NB4 (cell line): ENCODE measurements around the gene MAST4.

ENCODE experiments used
- DNase-seq: peaks from one replicate; pipeline ENCODE4 v3.0.0; 2010; ENCODE audit warnings: low read depth
- H3K4me3 ChIP-seq: one replicate; pipeline ENCODE4 v1.5.1; 2011; ENCODE audit warnings: mild to moderate bottlenecking, low read depth, low read length, moderate library complexity
- MYC ChIP-seq: IDR thresholded peaks from 2 replicates; pipeline ENCODE4 v1.6.1; 2011; ENCODE audit warnings: low read depth, low read length
- POLR2A ChIP-seq: IDR thresholded peaks from 2 replicates; pipeline ENCODE4 v1.6.1; 2011; ENCODE audit warnings: mild to moderate bottlenecking; ENCODE audit not compliant: insufficient read length; ENCODE audit errors: extremely low read depth
- TF ChIP-seq, protein P1 (sequence below): IDR thresholded peaks from one replicate; pipeline ENCODE4 v1.5.1; 2012; ENCODE audit warnings: low read depth, low read length
- TF ChIP-seq, protein P2 (sequence below): IDR thresholded peaks from 2 replicates; pipeline ENCODE4 v1.6.1; 2011; ENCODE audit warnings: low read depth, low read length

MAST4 gene

DNA sequence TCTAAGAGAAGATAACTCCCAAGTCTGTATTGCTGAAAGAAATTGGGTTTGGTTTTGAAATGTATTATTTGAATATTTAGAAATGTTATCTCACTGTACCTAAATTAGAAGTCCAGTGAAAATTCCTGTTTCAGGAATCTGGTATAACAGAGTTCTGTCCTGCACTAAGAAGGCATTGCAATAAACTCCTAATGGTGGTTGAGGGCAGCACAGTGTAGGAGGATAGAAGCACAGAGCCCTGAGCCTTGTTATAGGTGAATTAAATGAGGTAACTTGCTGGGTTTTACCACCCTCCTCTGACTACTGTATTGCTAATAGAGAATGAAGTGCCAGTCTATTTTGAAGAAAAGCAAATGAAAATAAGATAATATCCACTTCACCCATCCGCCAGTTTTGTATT lies 457.0 kb downstream of the MAST4 start:
- TF ChIP-seq, protein P1, sequence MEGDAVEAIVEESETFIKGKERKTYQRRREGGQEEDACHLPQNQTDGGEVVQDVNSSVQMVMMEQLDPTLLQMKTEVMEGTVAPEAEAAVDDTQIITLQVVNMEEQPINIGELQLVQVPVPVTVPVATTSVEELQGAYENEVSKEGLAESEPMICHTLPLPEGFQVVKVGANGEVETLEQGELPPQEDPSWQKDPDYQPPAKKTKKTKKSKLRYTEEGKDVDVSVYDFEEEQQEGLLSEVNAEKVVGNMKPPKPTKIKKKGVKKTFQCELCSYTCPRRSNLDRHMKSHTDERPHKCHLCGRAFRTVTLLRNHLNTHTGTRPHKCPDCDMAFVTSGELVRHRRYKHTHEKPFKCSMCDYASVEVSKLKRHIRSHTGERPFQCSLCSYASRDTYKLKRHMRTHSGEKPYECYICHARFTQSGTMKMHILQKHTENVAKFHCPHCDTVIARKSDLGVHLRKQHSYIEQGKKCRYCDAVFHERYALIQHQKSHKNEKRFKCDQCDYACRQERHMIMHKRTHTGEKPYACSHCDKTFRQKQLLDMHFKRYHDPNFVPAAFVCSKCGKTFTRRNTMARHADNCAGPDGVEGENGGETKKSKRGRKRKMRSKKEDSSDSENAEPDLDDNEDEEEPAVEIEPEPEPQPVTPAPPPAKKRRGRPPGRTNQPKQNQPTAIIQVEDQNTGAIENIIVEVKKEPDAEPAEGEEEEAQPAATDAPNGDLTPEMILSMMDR: no peak
- TF ChIP-seq MYC (no peak), POLR2A (no peak)
- TF ChIP-seq, protein P2, sequence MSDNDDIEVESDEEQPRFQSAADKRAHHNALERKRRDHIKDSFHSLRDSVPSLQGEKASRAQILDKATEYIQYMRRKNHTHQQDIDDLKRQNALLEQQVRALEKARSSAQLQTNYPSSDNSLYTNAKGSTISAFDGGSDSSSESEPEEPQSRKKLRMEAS: no peak
- DNase-seq: no peak
- no peak overlapping the region for H3K4me3 ChIP-seq

DNA sequence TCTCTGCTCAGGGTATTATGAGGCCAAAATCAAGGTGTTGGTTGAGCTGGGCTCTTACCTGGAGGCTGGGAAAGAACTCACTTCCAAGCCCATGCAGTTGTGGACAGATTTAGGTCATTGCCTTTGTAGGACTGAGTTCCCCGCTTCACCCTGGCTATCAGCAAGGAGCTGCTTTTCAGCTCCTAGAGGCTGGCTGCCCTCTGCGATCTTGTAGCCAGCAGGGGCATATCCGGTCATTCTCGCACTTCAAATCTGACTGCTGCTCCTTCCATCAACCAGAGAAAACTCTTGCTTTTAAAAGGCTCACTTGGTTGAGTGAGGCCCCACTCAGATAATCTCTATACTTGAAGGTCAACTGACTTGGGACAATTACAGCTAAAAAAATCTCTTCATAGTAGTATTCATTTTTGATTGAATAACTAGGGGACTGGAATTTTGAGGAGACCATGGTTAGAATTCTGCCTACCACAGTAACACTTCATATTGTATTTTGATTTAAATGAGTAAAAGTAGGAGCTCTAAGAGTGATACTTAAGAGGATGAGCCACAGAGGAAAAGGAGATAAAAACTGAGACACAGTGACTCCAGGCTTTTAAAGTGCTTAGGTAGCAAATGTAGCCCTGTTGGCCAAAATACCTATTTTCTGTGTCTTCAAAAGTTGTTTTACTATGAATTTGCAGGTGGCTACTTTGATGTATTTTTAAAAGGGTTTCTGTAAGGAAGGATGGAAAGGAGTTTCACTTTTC lies 463.0 kb downstream of the MAST4 start:
- TF ChIP-seq POLR2A (no peak), MYC (no peak)
- TF ChIP-seq, protein P1: no peak
- TF ChIP-seq, protein P2: no peak
- no peak overlapping the region for H3K4me3 ChIP-seq
- no peak for DNase-seq

DNA sequence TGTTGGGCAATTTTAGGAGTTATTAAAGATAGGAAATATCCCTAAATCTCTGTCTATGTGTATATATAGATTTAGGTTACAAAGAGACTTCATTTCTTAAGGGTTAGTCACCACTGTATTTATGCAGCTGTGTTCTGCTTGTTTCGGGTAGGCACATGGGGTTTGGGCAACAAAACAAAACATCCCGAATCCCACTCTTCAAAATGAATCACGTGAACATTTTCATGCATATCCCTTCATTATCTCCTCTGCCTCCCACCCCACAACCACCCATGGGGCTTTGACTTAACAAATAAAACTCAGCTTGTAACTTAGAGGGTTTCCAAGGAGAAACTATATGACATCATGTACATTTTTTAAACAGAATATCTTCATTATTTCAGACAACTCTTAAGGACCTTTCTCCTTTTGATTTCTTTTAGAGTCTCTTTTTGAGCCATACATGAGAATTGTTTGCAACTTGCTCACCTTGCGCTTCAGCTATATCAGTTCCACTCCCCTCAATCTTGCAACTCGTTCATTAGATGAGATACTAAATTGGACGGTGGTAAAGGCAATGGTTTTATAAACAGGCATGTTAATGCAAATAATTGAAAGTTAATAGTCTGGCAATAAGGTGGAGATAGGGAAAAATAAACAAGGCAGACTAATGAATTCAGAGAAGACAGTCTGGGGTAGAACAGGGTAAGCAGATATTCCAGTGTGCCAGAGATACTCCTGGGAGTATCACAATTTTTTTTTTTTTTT lies 463.7 kb downstream of the MAST4 start:
- TF ChIP-seq, protein P2: no peak
- TF ChIP-seq, protein P1: no peak
- TF ChIP-seq POLR2A (no peak), MYC (no peak)
- H3K4me3 ChIP-seq: no peak overlapping the region
- DNase-seq: no peak

DNA sequence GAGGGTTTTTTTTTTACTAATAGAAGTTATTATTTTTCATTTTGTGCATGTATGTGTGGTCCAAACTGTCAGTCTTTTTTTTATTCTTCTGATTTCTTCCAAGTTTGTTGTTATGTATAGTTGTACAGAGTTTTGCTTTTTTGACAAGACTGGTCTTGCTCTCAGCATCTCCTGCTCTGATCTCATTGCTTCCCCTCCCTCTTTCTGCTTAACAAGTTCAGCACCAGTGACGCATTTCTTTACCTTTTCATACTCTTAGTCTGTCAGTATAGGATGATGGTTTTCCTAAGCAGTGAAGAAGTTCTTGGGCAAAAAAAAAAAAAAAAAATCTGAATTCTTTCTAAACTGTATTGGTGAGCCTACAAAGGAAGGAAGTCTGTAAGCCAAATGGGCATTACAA lies 465.3 kb downstream of the MAST4 start:
- no peak overlapping the region for H3K4me3 ChIP-seq
- TF ChIP-seq MYC: no peak
- TF ChIP-seq, protein P2: no peak
- TF ChIP-seq, protein P1: no peak
- TF ChIP-seq POLR2A: no peak
- DNase-seq: no peak

DNA sequence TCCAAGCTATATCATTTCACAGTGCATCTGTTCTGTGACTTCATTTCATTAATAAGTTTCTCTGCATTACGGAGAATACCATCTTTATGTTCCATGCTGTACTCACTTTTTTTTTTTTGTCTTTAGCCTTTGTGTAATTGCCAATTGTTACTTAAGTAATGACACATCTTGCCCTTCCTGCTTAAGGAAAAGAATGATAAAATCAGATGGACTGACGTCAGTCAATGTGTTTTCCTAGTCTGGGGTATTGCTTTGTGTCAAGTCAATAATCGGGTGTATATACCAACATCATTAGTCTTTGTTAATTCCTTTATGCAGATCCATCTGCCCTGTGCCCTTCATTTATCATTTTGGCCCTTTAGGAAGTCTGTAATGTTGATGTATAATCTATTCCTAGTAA lies 466.9 kb downstream of the MAST4 start:
- TF ChIP-seq, protein P2: no peak
- no peak overlapping the region for H3K4me3 ChIP-seq
- no peak for DNase-seq

DNA sequence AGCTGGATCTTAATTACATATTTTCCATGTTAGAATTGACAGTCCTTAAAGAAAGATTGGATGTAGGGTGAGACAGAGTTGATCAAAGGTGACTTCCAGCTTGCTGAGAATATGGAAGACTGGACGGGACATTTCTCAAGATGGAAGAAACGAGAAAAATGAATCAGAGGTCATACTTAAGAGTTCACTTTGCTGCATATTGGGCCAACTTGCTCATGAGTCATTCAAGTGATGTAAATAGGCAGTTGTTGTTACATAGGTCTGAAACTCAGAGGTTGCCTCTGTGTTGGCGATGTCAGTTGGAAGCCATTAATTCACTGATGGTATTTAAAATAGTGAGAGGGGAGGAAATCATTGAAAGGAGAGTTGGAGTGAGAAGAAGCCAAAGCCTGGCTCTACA lies 467.6 kb downstream of the MAST4 start:
- no peak for DNase-seq
- no peak for TF ChIP-seq MYC

More for the DNA sequence above, 467.6 kb downstream of the MAST4 start:
- H3K4me3 ChIP-seq: no peak overlapping the region
